Measurements from ENCODE around the gene DCAKD.

DCAKD gene

DNA sequence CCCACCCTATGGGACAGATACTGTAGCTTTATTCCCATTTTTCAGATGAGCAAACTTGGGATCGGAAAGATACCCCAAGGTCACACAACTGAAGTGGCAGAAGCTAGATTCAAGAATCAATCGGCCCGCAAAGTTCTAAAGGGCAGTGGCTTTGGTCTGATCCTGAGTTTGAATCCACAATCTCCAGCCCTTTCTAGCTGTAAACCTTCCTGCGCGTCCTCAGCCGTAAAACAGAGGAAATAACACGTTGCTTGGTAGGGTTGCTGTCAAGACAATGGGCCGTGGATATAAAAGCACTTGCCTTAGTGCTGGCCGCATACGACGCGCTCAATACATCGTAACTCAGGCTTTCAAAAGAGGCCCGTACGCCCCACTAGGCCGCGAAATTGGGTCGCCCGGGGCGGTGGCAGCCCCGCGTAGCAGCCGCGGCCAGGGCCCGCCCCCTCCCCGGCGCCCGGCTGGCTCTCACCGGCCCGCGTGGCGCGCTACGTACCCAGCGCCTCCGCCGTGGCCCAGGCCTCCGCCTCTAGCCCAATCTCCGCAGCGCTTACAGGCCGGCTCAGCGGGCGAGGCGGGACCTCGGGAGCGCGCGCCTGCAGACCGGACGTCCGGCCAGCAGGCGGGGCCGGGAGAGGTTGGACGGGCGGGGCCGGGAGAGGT, at the start of gene DCAKD:
DCAKD (minus strand) TSS at position 573 of the 660 bp plus-strand sequence. CDS start 16,747 bp downstream, outside the sequence.
- DNase-seq (ENCODE audit: low spot score) = peak; percentile 93

- DNase-seq (ENCODE audit: low spot score) = peak; percentile 78
Measured at GRCh38 chr17:45098869-45099616, 47.6 kb upstream of the DCAKD start.

- no peak for DNase-seq (ENCODE audit: low spot score)
Measured at GRCh38 chr17:45098081-45098868, 46.8 kb upstream of the DCAKD start.

- no peak for DNase-seq (ENCODE audit: low spot score)
Measured at GRCh38 chr17:45096926-45097325, 45.5 kb upstream of the DCAKD start.

DNA sequence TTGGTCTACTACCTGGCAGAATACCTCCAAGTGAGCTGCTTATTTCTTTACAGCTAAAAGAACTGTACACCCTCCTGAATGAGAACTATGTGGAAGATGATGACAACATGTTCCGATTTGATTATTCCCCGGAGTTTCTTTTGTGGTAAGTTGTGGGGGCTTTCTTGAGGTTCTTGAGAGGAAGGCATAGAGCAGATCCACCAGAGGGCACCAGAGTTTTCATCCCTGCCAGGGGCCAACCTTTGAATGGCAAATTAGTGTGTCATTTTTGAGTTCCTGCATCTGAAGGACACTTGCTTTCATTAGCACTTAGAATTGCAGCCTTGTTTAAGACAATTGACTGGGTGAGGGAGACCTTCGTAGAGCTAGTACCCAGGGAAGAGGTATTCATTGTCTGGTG, 44.7 kb upstream of the DCAKD start:
- no peak for DNase-seq (ENCODE audit: low spot score)

DNA sequence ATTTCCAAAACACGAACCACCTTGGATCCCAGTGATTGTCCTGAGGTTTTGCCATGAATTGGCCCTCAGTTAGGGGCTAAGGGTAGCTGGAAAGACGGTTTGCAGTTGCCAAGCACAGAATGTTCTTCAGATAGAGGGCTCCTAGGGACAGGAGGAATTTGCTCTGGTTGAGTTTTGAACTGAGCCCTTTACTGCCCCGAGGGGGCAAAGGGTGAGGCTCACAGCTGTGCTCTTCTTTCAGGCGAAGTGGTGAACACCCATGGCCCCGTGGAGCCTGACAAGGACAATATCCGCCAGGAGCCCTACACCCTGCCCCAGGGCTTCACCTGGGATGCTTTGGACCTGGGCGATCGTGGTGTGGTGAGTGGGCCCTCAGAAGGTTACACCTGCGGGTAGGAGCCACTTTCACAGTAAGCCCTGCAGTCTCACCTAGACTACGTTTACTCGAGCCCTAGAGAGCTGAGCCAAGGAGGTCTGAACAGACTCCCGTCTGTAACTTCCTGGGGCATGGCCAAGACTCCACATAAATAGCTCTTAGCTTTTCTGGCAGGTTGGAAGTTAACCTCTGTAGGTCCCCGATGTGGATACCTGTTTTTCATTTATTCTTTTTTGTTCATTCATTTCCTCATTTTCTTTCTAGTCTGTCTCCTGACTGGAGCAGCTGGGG, 42.1 kb upstream of the DCAKD start:
- peak; percentile 29 for DNase-seq (ENCODE audit: low spot score)

GRCh38 chr17:45092911-45093430, 41.5 kb upstream of the DCAKD start:
- DNase-seq (ENCODE audit: low spot score) = peak; percentile 100

DNA sequence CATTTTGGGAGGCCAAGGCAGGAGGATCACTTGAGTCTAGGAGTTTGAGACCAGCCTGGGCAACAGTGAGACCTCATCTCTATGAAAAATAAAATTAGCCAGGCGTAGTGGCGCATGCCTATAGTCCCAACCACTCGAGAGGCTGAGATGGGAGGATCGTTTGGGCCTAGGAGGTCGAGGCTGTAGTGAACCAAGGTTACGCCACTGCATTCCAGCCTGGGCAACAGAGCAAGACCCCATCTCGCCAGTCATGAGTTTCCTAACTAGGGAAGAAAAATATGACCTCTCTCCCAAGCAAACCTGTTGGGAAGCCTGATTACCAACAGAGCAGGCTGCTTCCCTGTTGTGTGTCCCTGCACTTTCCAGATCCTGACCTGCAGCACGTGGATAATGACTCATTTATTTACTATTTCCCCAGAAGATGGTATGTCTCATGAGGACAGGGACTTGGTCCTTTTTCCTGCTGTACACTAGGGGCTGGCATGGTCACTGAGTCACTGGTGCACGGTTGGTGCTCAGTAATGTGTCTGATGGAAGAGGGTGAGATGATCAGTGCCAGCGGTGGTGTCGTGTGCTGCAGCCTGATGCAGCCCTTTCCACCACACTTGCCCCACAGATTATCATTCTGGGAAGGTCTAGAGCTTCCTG, 40.5 kb upstream of the DCAKD start:
- DNase-seq (ENCODE audit: low spot score) = no peak

- no peak for DNase-seq (ENCODE audit: low spot score)
Measured at GRCh38 chr17:45090711-45091110, 39.3 kb upstream of the DCAKD start.

- DNase-seq (ENCODE audit: low spot score) = no peak
Measured at GRCh38 chr17:45088741-45089140, 37.3 kb upstream of the DCAKD start.

DNA sequence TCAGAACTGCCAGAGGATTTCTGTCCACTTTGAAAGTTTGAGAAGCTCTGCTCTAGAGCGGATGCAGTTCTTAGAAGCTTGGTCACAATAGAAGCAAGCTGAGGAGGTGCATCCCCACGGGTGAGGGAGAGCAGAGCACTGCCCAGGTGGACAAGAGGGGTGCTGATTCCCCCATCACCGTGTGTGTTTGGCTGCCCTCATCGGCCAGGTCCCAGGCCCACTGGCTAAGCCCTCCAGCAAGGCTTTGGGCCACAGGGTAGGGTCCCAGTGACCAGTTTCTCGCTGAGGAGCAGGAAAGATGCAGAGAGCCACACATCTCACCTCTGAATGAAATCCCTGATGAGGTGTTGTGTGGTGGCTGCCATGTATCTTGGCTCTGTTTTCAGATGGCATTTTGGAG, 36.5 kb upstream of the DCAKD start:
- no peak for DNase-seq (ENCODE audit: low spot score)

- no peak for DNase-seq (ENCODE audit: low spot score)
Measured at GRCh38 chr17:45087504-45087975, 36.1 kb upstream of the DCAKD start.

GRCh38 chr17:45086865-45087503, 35.6 kb upstream of the DCAKD start:
- DNase-seq (ENCODE audit: low spot score) = peak; percentile 61

- DNase-seq (ENCODE audit: low spot score) = peak; percentile 65
Measured at GRCh38 chr17:45086391-45086790, 35.0 kb upstream of the DCAKD start.

DNA sequence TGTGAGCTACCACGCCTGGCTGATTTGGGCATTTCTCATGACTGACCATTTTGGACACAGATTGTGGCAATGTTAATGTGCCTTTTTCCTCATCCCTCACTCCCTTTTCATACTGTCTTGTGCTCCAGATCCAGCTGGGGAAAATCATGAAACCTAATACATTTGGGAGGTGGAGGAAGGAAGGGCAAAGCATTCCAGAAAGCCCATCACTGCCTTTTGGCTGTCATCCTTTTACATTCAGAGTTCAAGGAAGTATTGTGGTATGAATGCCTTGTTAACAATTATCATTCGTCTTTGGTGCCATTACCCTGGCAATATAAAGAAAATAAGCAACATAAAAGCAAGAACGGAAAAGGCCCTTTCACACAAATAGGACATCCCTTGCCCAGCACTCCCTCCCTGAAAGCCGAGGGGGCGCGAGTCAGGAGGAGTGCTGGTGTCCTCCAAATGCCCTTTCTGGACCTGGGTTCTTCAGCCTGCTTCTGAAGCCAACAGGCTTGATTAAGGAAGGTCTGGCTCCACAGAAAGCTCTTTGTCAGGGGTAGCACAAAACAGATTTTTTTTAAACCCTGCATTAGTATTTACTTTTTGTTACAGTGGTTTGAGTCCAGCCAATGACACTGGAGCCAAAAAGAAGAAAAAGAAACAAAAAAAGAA, 29.7 kb upstream of the DCAKD start:
- peak; percentile 54 for DNase-seq (ENCODE audit: low spot score)

- DNase-seq (ENCODE audit: low spot score) = no peak
Measured at GRCh38 chr17:45077643-45078042, 26.2 kb upstream of the DCAKD start.

GRCh38 chr17:45073414-45074070, 22.1 kb upstream of the DCAKD start:
- no peak for DNase-seq (ENCODE audit: low spot score)

- DNase-seq (ENCODE audit: low spot score) = no peak
Measured at GRCh38 chr17:45070809-45071208, 19.4 kb upstream of the DCAKD start.

- no peak for DNase-seq (ENCODE audit: low spot score)
Measured at GRCh38 chr17:45070001-45070400, 18.6 kb upstream of the DCAKD start.

- no peak for DNase-seq (ENCODE audit: low spot score)
Measured at GRCh38 chr17:45067637-45068036, 16.2 kb upstream of the DCAKD start.
